RWPE1 (cell line): ENCODE data around the gene KCNQ1.

ENCODE experiments used
- CTCF ChIA-PET: fragments of 350-600 bp; sonication (Branson Sonifier 250); formaldehyde crosslinking; extraction: SDS; loops from one replicate; lab custom pipeline; 2021; lab: Yijun Ruan, JAX
- POLR2A ChIA-PET: fragments of 400-600 bp; formaldehyde crosslinking; extraction: SDS; loops from one replicate; lab custom pipeline; 2020; ENCODE audit warnings: antibody characterized with exemption; ENCODE audit not compliant: low non-redundant PET; lab: Yijun Ruan, JAX
- DNase-seq: peaks from one replicate; pipeline ENCODE4 v3.0.0; 2012; ENCODE audit warnings: low spot score
- H3K27ac ChIP-seq: fragments of 450-650 bp; 2 replicates; pipeline ENCODE4 v1.5.1; 2017
- CTCF ChIP-seq: fragments of 450-650 bp; conservative IDR thresholded peaks from 2 replicates; pipeline ENCODE4 v1.5.1; 2017; ENCODE audit warnings: low read depth, mild to moderate bottlenecking

Gene KCNQ1

GRCh38 chr11:2549080-2549479, 104.3 kb downstream of the KCNQ1 start:
- no peak for DNase-seq
- TF ChIP-seq CTCF, result no peak
- ChIA-PET CTCF (no interaction called here), POLR2A (no interaction called here)
- no peak overlapping the region for H3K27ac ChIP-seq

DNA sequence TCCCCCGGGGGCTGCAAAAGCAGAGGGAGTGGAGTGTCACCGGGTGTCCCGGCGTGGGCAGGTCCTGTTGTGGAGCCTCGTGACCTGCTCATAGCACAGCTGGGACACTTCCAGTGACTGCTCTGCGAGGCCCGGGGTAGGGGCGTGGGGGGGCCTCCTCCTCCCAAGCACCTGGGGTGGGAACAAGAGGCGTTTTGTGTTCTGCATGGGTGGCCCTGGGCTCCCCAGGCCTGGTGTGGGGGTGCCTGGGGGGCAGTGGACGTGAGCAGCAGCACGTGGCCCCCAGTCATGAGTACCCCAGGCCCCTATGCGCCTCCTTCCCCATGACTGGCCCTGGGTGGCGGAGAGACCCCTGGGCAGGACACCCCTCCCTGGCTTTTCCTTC, 104.7 kb downstream of the KCNQ1 start:
- CTCF ChIA-PET, result no interaction called here
- TF ChIP-seq CTCF, result no peak
- POLR2A ChIA-PET, result no interaction called here
- no peak for DNase-seq
- no peak overlapping the region for H3K27ac ChIP-seq

- no peak overlapping the region for H3K27ac ChIP-seq
- no peak for DNase-seq
- TF ChIP-seq CTCF, result no peak
- CTCF ChIA-PET, result interaction anchor here (0.7 to 1.1 kb wide), 2 partner anchors 17 to 22 kb away, joined by 3 read pairs; no protein-coding TSS in a partner anchor
- POLR2A ChIA-PET, result no interaction called here
These were observed 105.2 kb downstream of the KCNQ1 start for GRCh38 chr11:2549876-2550605.

- ChIA-PET CTCF (interaction anchor here (0.7 to 1.1 kb wide), 2 partner anchors 18 to 22 kb away, joined by 3 read pairs; no protein-coding TSS in a partner anchor), POLR2A (no interaction called here)
- H3K27ac ChIP-seq, result no peak overlapping the region
- no peak for TF ChIP-seq CTCF
- no peak for DNase-seq
These were observed 105.8 kb downstream of the KCNQ1 start for GRCh38 chr11:2550606-2550970.

DNA sequence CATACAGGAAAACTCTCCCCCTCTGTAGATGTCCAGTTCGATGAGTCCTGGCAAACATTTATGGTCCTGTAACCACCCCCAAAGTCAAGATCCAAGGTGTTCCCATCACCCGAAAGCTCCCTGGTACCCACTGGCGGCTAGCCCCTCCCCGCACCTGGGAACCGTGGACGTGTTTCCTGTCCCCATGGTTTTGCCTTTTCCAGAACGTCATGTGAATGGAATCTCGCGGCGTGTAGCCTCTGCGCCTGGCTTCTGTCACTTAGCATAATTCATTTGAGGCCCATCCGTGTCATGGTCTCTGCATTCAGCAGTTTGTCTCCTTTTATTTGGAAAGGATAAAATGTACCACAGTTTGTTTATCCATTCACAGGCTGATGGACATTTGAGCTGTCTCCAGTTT, 106.3 kb downstream of the KCNQ1 start:
- POLR2A ChIA-PET, result no interaction called here
- DNase-seq, result no peak
- no peak overlapping the region for H3K27ac ChIP-seq
- CTCF ChIA-PET, result interaction anchor here (1.1 kb wide), 1 partner anchor 21 kb away, joined by 3 read pairs; no protein-coding TSS in a partner anchor
- no peak for TF ChIP-seq CTCF

- CTCF ChIA-PET, result no interaction called here
- POLR2A ChIA-PET, result interaction anchor here (0.7 kb wide), 1 partner anchor 325 kb away, joined by 4 read pairs; no protein-coding TSS in a partner anchor
- TF ChIP-seq CTCF, result no peak
- no peak overlapping the region for H3K27ac ChIP-seq
- no peak for DNase-seq
These were observed 107.4 kb downstream of the KCNQ1 start for GRCh38 chr11:2552210-2552609.
